Keratinocyte (primary cell): ENCODE measurements around the gene LVRN.

Source experiments
- CTCF ChIP-seq, 3 experiments: IDR thresholded peaks in 1 of 3; conservative IDR thresholded peaks in 1 of 3; optimal IDR thresholded peaks in 1 of 3; 2 replicates in 2 of 3; 3 replicates in 1 of 3; pipeline versions ENCODE3 to v1.5.1; 2011; ENCODE audit warnings: low read length in 3 of 3, mild to moderate bottlenecking in 3 of 3, moderate library complexity in 2 of 3, control low read depth in 1 of 3, inconsistent platforms in 1 of 3; ENCODE audit not compliant: insufficient read depth in 2 of 3; ENCODE audit errors: extremely low read depth in 1 of 3
- EZH2 ChIP-seq: IDR thresholded peaks from one replicate; pipeline ENCODE4 v1.6.1; 2012; ENCODE audit warnings: inconsistent platforms, mild to moderate bottlenecking, low read length, moderate library complexity

- TF ChIP-seq CTCF (optimal IDR thresholded peaks at IDR 0.05 in 1 of 3, IDR thresholded peaks at IDR 0.05 in 1 of 3, conservative IDR thresholded peaks at IDR 0.05 in 1 of 3; ENCODE audit: extremely low read depth in 1 of 3, insufficient read depth in 2 of 3, low read length in 3 of 3) (peak in 2 of 3 experiments; percentile 48 to 54), EZH2 (no peak)
Measured at GRCh38 chr5:116068028-116068632, 105.9 kb downstream of the LVRN start.
